HCT116 (cell line): ENCODE results near the gene PLA2G2E. TPM values are rescaled to one million over a fixed set of nuclear protein-coding genes. Genes with fewer than 3 reads are reported as not detected.

Source experiments
- ATAC-seq: fragments of 200-7000 bp; cut with Tn5 transposase; 2 replicates; pipeline ENCODE4 v1.9.1; 2020; ENCODE audit warnings: mild to moderate bottlenecking, moderate library complexity
- BruUV-seq: library from RNA; stranded (reverse); fragments of 400-500 nt; replicated peaks from 2 replicates; lab custom pipeline; 2021; lab: Mats Ljungman, UMichigan
- CTCF ChIA-PET: fragments of 300-600 bp; sonication (Branson Sonifier 250); formaldehyde crosslinking; loops from one replicate; lab custom pipeline; 2021; ENCODE audit warnings: antibody characterized with exemption; lab: Charles Lee
- POLR2A ChIA-PET: fragments of 300-600, 350-600 bp; sonication (Branson Sonifier 250); formaldehyde crosslinking; loops from one replicate; lab custom pipeline; 2021; ENCODE audit warnings: antibody characterized with exemption; lab: Charles Lee
- RAD21 ChIA-PET, 2 experiments: fragments of 300-600 bp; sonication (Branson Sonifier 250); formaldehyde crosslinking; loops; one replicate each; lab custom pipeline; 2023; ENCODE audit warnings: low total read pairs in 2 of 2; ENCODE audit not compliant: uncharacterized antibody in 2 of 2, unreplicated experiment in 2 of 2, low non-redundant PET in 1 of 2; lab: Charles Lee
- DNase-seq: peaks from one replicate; pipeline ENCODE4 v3.0.0-alpha.2; 2010; ENCODE audit warnings: low read depth, low spot score
- H2AFZ ChIP-seq: fragments of 200-600 bp; shearing (Covaris generic), sonication (generic); 2 replicates; pipeline ENCODE4 v1.6.1; 2017; ENCODE audit warnings: low read depth, mixed run types, mixed read lengths, antibody characterized with exemption, low read length; ENCODE audit not compliant: poor library complexity, severe bottlenecking
- H3K27ac ChIP-seq: 2 replicates; pipeline ENCODE4 v1.5.1; 2012; ENCODE audit warnings: low read depth, low read length
- H3K27me3 ChIP-seq: fragments of 200-600 bp; sonication (generic); 2 replicates; pipeline ENCODE4 v1.6.1; 2016; ENCODE audit warnings: mixed run types, low read length, mixed read lengths; ENCODE audit not compliant: insufficient read depth
- H3K36me3 ChIP-seq, 2 experiments: fragments of 200-500 bp in 1 of 2; fragments of 200-600 bp in 1 of 2; sonication (Bioruptor generic) in 1 of 2; sonication (generic) in 1 of 2; 2 replicates each; pipeline versions ENCODE4 v1.5.1 to v1.6.1; 2014 to 2016; ENCODE audit warnings: low read length in 2 of 2, inconsistent platforms in 1 of 2, mixed read lengths in 1 of 2, mixed run types in 1 of 2; ENCODE audit not compliant: insufficient read depth in 2 of 2, control insufficient read depth in 1 of 2
- H3K4me1 ChIP-seq, 2 experiments: fragments of 200-600 bp in 1 of 2; sonication (generic) in 1 of 2; 2 replicates each; pipeline versions ENCODE4 v1.5.1 to v1.6.1; 2012 to 2017; ENCODE audit warnings: low read length in 2 of 2, inconsistent platforms in 1 of 2, mild to moderate bottlenecking in 1 of 2, mixed read lengths in 1 of 2, mixed run types in 1 of 2, moderate library complexity in 1 of 2; ENCODE audit not compliant: insufficient read depth in 2 of 2, control insufficient read depth in 1 of 2
- H3K4me2 ChIP-seq: fragments of 200-600 bp; sonication (generic); 2 replicates; pipeline ENCODE4 v1.6.1; 2017; ENCODE audit warnings: mixed run types, low read length, mixed read lengths
- H3K4me3 ChIP-seq, 2 experiments: fragments of 200-600 bp in 1 of 2; sonication (generic) in 1 of 2; replicated peaks in 1 of 2; 2 replicates each; pipeline ENCODE4 v1.5.1; 2011 to 2016; ENCODE audit warnings: low read length in 2 of 2, control low read depth in 1 of 2, low read depth in 1 of 2, mild to moderate bottlenecking in 1 of 2, mixed read lengths in 1 of 2, mixed run types in 1 of 2
- H3K79me2 ChIP-seq: fragments of 200-600 bp; sonication (generic); 2 replicates; pipeline ENCODE4 v1.6.1; 2017; ENCODE audit warnings: mild to moderate bottlenecking, mixed run types, low read length, moderate library complexity, mixed read lengths; ENCODE audit not compliant: insufficient read depth
- H3K9ac ChIP-seq: fragments of 200-600 bp; sonication (generic); 2 replicates; pipeline ENCODE4 v1.6.1; 2016; ENCODE audit warnings: low read length, mixed read lengths
- H3K9me2 ChIP-seq: fragments of 200-600 bp; sonication (generic), shearing (Covaris generic); 2 replicates; pipeline ENCODE4 v1.6.1; 2017; ENCODE audit warnings: mixed run types, mild to moderate bottlenecking, moderate library complexity; ENCODE audit not compliant: insufficient read depth
- H3K9me3 ChIP-seq, 2 experiments: fragments of 200-500 bp in 1 of 2; fragments of 200-600 bp in 1 of 2; sonication (Bioruptor generic) in 1 of 2; sonication (generic) in 1 of 2; 2 replicates each; pipeline ENCODE4 v1.6.1; 2014 to 2017; ENCODE audit warnings: low read length in 2 of 2, mixed read lengths in 2 of 2, inconsistent platforms in 1 of 2, low read depth in 1 of 2, mild to moderate bottlenecking in 1 of 2, mixed run types in 1 of 2, moderate library complexity in 1 of 2; ENCODE audit not compliant: control insufficient read depth in 1 of 2, insufficient read depth in 1 of 2
- H4K20me1 ChIP-seq: fragments of 200-600 bp; sonication (generic), shearing (Covaris generic); 2 replicates; pipeline ENCODE4 v1.6.1; 2017; ENCODE audit warnings: mixed run types, mild to moderate bottlenecking, moderate library complexity; ENCODE audit not compliant: insufficient read depth
- CBX3 ChIP-seq: IDR thresholded peaks from 2 replicates; pipeline ENCODE4 v1.6.1; 2012; ENCODE audit warnings: low read depth
- CEBPB ChIP-seq: IDR thresholded peaks from 2 replicates; pipeline ENCODE4 v1.6.1; 2012; ENCODE audit warnings: low read depth
- CTCF ChIP-seq, 3 experiments: fragments of 200-600 bp in 1 of 3; sonication (generic) in 1 of 3; IDR thresholded peaks in 2 of 3; conservative IDR thresholded peaks in 1 of 3; 2 replicates each; pipeline ENCODE4 v1.5.1; 2012 to 2017; ENCODE audit warnings: low read depth in 2 of 3, low read length in 2 of 3, antibody characterized with exemption in 1 of 3, borderline replicate concordance in 1 of 3, control low read depth in 1 of 3, mild to moderate bottlenecking in 1 of 3, mixed read lengths in 1 of 3, mixed run types in 1 of 3, moderate library complexity in 1 of 3; ENCODE audit not compliant: insufficient read depth in 1 of 3
- EGR1 ChIP-seq: IDR thresholded peaks from 2 replicates; pipeline ENCODE4 v1.6.1; 2012; ENCODE audit warnings: low read depth
- ELF1 ChIP-seq: IDR thresholded peaks from 2 replicates; pipeline ENCODE4 v1.6.1; 2012; ENCODE audit warnings: low read depth, borderline replicate concordance
- EZH2phosphoT487 ChIP-seq: fragments of 200-600 bp; IDR thresholded peaks from 2 replicates; pipeline ENCODE4 v1.6.1; 2018; ENCODE audit warnings: antibody characterized with exemption, borderline replicate concordance
- JUND ChIP-seq: IDR thresholded peaks from 2 replicates; pipeline ENCODE4 v1.6.1; 2012
- POLR2A ChIP-seq: IDR thresholded peaks from 2 replicates; pipeline ENCODE4 v1.7.0; 2011; ENCODE audit warnings: borderline replicate concordance; ENCODE audit not compliant: insufficient read depth, insufficient read length; ENCODE audit errors: extremely low read depth
- POLR2AphosphoS5 ChIP-seq: IDR thresholded peaks from 2 replicates; pipeline ENCODE4 v1.6.1; 2011; ENCODE audit warnings: mild to moderate bottlenecking, low read depth, low read length, moderate library complexity
- REST ChIP-seq: IDR thresholded peaks from 2 replicates; pipeline ENCODE4 v1.6.1; 2012; ENCODE audit warnings: low read depth
- SIN3A ChIP-seq: IDR thresholded peaks from 2 replicates; pipeline ENCODE4 v1.6.1; 2012; ENCODE audit warnings: low read depth
- SRF ChIP-seq: IDR thresholded peaks from 2 replicates; pipeline ENCODE4 v1.6.1; 2012; ENCODE audit warnings: low read depth
- TCF7L2 ChIP-seq: IDR thresholded peaks from 2 replicates; pipeline ENCODE4 v1.7.0; 2011; ENCODE audit warnings: borderline replicate concordance, inconsistent platforms; ENCODE audit not compliant: insufficient read depth, insufficient read length; ENCODE audit errors: extremely low read depth
- ZFX ChIP-seq: fragments of 450-650 bp; IDR thresholded peaks from 2 replicates; pipeline ENCODE4 v1.6.1; 2017
- intact Hi-C: fragments of 100-400 bp; cut with micrococcal nuclease; formaldehyde crosslinking; loops from 2 replicates; pipeline ENCODE4 v1.10.0; 2022
- total RNA-seq: library from RNA; stranded (reverse); gene quantifications from one replicate; pipeline ENCODE4 v1.2.1, GENCODE V29; 2021; ENCODE audit not compliant: unreplicated experiment
- TF ChIP-seq, protein P1 (sequence below): IDR thresholded peaks from 2 replicates; pipeline ENCODE4 v1.6.1; 2012
- TF ChIP-seq, protein P2 (sequence below): IDR thresholded peaks from 2 replicates; pipeline ENCODE4 v1.6.1; 2012

PLA2G2E gene
- total RNA-seq, 1 experiment from 2014 or later: not detected

- Histone ChIP-seq H3K4me1 (peaks cover 9 to 18% of the 10 kb centered on the region in 2 experiments; a peak in 3 of 4 replicates), H2AFZ (no peak overlapping the region), H3K27me3 (no peaks in the 10 kb centered on the region), H3K9me3 (no peaks in the 10 kb centered on the region), H4K20me1 (no peaks in the 10 kb centered on the region), H3K36me3 (peaks cover 0 to 4% of the 10 kb centered on the region in 2 experiments; a peak in 1 of 4 replicates), H3K4me3 (no peak overlapping the region), H3K79me2 (peaks cover 24% of the 10 kb centered on the region), H3K4me2 (no peak overlapping the region), H3K9me2 (no peaks in the 10 kb centered on the region), H3K9ac (no peak overlapping the region), H3K27ac (no peak overlapping the region)
- POLR2A ChIA-PET: interaction anchor here (0.7 kb wide), 1 partner anchor 9 kb away, joined by 4 read pairs; no protein-coding TSS in a partner anchor
- RAD21 ChIA-PET: no interaction called here
- DNase-seq: no peak
- CTCF ChIA-PET: no interaction called here
- no peak for ATAC-seq
- intact Hi-C loops: loop anchor here (5.0 kb wide), 1 partner anchor 117 kb away; no protein-coding TSS in a partner anchor
- no TSS peak for BruUV-seq
- TF ChIP-seq EZH2phosphoT487 (no peak), POLR2A (no peak), JUND (no peak), TCF7L2 (no peak), SIN3A (no peak)
- TF ChIP-seq, protein P1, sequence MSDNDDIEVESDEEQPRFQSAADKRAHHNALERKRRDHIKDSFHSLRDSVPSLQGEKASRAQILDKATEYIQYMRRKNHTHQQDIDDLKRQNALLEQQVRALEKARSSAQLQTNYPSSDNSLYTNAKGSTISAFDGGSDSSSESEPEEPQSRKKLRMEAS: no peak
- TF ChIP-seq, protein P2, sequence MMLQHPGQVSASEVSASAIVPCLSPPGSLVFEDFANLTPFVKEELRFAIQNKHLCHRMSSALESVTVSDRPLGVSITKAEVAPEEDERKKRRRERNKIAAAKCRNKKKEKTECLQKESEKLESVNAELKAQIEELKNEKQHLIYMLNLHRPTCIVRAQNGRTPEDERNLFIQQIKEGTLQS: no peak
These were observed 43.8 kb downstream of the PLA2G2E start for GRCh38 chr1:19879661-19880060.

DNA sequence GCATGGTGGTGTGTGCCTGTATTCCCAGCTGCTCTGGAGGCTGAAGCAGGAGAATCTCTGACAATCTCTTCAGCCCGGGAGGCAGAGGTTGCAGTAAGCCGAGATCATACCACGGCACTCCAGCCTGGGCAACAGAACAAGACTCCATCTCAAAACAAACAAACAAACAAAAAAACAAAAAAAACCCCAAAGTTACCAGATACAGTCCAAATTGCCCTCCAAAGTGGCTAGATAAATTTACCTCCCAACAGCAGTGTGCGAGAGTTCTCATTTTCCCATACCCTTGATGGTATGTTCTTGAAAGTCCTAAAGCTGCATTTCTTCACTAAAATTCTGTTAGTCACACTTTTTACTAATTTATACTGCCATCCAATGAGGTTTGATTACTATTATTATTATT lies 44.2 kb downstream of the PLA2G2E start:
- H3K9me2 ChIP-seq: no peaks in the 10 kb centered on the region
- ChIA-PET CTCF (no interaction called here), POLR2A (interaction anchor here (0.7 kb wide), 1 partner anchor 10 kb away, joined by 4 read pairs; no protein-coding TSS in a partner anchor), RAD21 (no interaction called here)
- peaks cover 9 to 16% of the 10 kb centered on the region in 2 experiments; a peak in 3 of 4 replicates for H3K4me1 ChIP-seq
- no peak for DNase-seq
- H4K20me1 ChIP-seq: no peaks in the 10 kb centered on the region
- no peak overlapping the region for H3K4me2 ChIP-seq
- peaks cover 19% of the 10 kb centered on the region for H3K79me2 ChIP-seq
- intact Hi-C loops: no loop called here
- H3K9me3 ChIP-seq: no peaks in the 10 kb centered on the region
- no peaks in the 10 kb centered on the region for H3K27me3 ChIP-seq
- no peak overlapping the region for H3K4me3 ChIP-seq
- H3K27ac ChIP-seq: no peak overlapping the region
- no peak overlapping the region for H2AFZ ChIP-seq
- BruUV-seq: no TSS peak
- peaks cover 0 to 2% of the 10 kb centered on the region in 2 experiments; a peak in 1 of 4 replicates for H3K36me3 ChIP-seq
- no peak for ATAC-seq
- H3K9ac ChIP-seq: no peak overlapping the region
- TF ChIP-seq SRF (no peak), CBX3 (no peak), POLR2AphosphoS5 (no peak), EZH2phosphoT487 (no peak), EGR1 (no peak), ELF1 (no peak), ZFX (no peak), SIN3A (no peak), CTCF (IDR thresholded peaks at IDR 0.05 in 2 of 3, conservative IDR thresholded peaks at IDR 0.05 in 1 of 3; ENCODE audit: borderline replicate concordance in 1 of 3, insufficient read depth in 1 of 3, low read depth in 2 of 3, low read length in 2 of 3) (no peak), CEBPB (no peak), TCF7L2 (no peak), REST (no peak)
